Effector memory CD8-positive, alpha-beta T cell (primary cell): ENCODE measurements around the gene SMAD7.

Experiments
- ATAC-seq: fragments of 150-1000 bp; cut with Tn5 transposase; replicated peaks from 2 replicates; pipeline ENCODE4 v1.10.0; 2021; ENCODE audit warnings: mild to moderate bottlenecking, moderate library complexity
- DNase-seq, 3 experiments: peaks; one replicate each; pipeline ENCODE4 v3.0.0; 2021
- H3K27ac Mint-ChIP-seq, 2 donors: one replicate each; pipeline ENCODE4 v1.8.0; 2022; ENCODE audit warnings: mild to moderate bottlenecking in 2 of 2, mixed read lengths in 2 of 2, moderate library complexity in 2 of 2
- H3K27me3 Mint-ChIP-seq, 2 donors: one replicate each; pipeline ENCODE4 v1.8.0; 2022; ENCODE audit warnings: mixed read lengths in 2 of 2
- H3K36me3 Mint-ChIP-seq: one replicate; pipeline ENCODE4 v1.8.0; 2022; ENCODE audit warnings: mild to moderate bottlenecking, moderate library complexity, mixed read lengths; ENCODE audit not compliant: insufficient read depth
- H3K4me1 Mint-ChIP-seq, 2 donors: one replicate each; pipeline ENCODE4 v1.8.0; 2022; ENCODE audit warnings: low read depth in 2 of 2, mixed read lengths in 2 of 2
- H3K4me3 Mint-ChIP-seq, 2 donors: one replicate each; pipeline ENCODE4 v1.8.0; 2022; ENCODE audit warnings: mild to moderate bottlenecking in 2 of 2, mixed read lengths in 2 of 2, moderate library complexity in 2 of 2
- H3K9me3 Mint-ChIP-seq, 2 donors: one replicate each; pipeline ENCODE4 v1.8.0; 2022; ENCODE audit warnings: mixed read lengths in 2 of 2

The SMAD7 gene

GRCh38 chr18:48932822-48933510 lies 17.8 kb downstream of the SMAD7 start:
- Mint-ChIP-seq H3K9me3 (no peaks in the 10 kb centered on the region), H3K36me3 (peaks cover 96% of the 10 kb centered on the region), H3K4me1 (peaks cover 82 to 93% of the 10 kb centered on the region in 2 donors), H3K27ac (peak overlapping the region; percentile 91 to 92), H3K27me3 (no peaks in the 10 kb centered on the region), H3K4me3 (peak overlapping the region; percentile 80 to 83)
- no peak for DNase-seq
- no peak for ATAC-seq

- H3K27ac Mint-ChIP-seq, result peak overlapping the region; percentile 91 to 92
- no peak for ATAC-seq
- H3K4me1 Mint-ChIP-seq, result peaks cover 81 to 91% of the 10 kb centered on the region in 2 donors
- peak overlapping the region; percentile 80 to 83 for H3K4me3 Mint-ChIP-seq
- no peaks in the 10 kb centered on the region for H3K9me3 Mint-ChIP-seq
- no peak for DNase-seq
- peaks cover 96% of the 10 kb centered on the region for H3K36me3 Mint-ChIP-seq
- H3K27me3 Mint-ChIP-seq, result no peaks in the 10 kb centered on the region
Measured at GRCh38 chr18:48932462-48932818, 18.3 kb downstream of the SMAD7 start.

- Mint-ChIP-seq H3K36me3 (peaks cover 96% of the 10 kb centered on the region), H3K4me1 (peaks cover 84 to 93% of the 10 kb centered on the region in 2 donors), H3K9me3 (no peaks in the 10 kb centered on the region), H3K27me3 (no peaks in the 10 kb centered on the region), H3K4me3 (peak overlapping the region; percentile 80 to 83), H3K27ac (peak overlapping the region; percentile 91 to 92)
- ATAC-seq (no peak), DNase-seq (no peak)
Measured at GRCh38 chr18:48931680-48932461, 18.9 kb downstream of the SMAD7 start.

GRCh38 chr18:48930926-48931325 lies 19.8 kb downstream of the SMAD7 start:
- no peaks in the 10 kb centered on the region for H3K27me3 Mint-ChIP-seq
- H3K4me3 Mint-ChIP-seq, result peak overlapping the region; percentile 83
- peaks cover 97% of the 10 kb centered on the region for H3K36me3 Mint-ChIP-seq
- ATAC-seq (no peak), DNase-seq (no peak)
- H3K27ac Mint-ChIP-seq, result peak overlapping the region; percentile 97 to 98
- H3K4me1 Mint-ChIP-seq, result peaks cover 84 to 94% of the 10 kb centered on the region in 2 donors
- no peaks in the 10 kb centered on the region for H3K9me3 Mint-ChIP-seq

GRCh38 chr18:48929941-48930713 lies 20.6 kb downstream of the SMAD7 start:
- ATAC-seq, result no peak
- Mint-ChIP-seq H3K9me3 (no peaks in the 10 kb centered on the region), H3K4me3 (peak overlapping the region; percentile 81 to 83), H3K4me1 (peaks cover 83 to 92% of the 10 kb centered on the region in 2 donors), H3K36me3 (peaks cover 97% of the 10 kb centered on the region), H3K27me3 (no peaks in the 10 kb centered on the region), H3K27ac (peak overlapping the region; percentile 97 to 98)
- DNase-seq, result no peak

- Mint-ChIP-seq H3K9me3 (no peaks in the 10 kb centered on the region), H3K4me1 (peaks cover 88 to 93% of the 10 kb centered on the region in 2 donors), H3K4me3 (peak overlapping the region; percentile 81 to 83), H3K27ac (peak overlapping the region; percentile 97 to 98), H3K36me3 (peaks cover 99% of the 10 kb centered on the region), H3K27me3 (no peaks in the 10 kb centered on the region)
- ATAC-seq (no peak), DNase-seq (no peak)
Measured at GRCh38 chr18:48929212-48929612, 21.6 kb downstream of the SMAD7 start.

GRCh38 chr18:48928787-48929186 lies 22.0 kb downstream of the SMAD7 start:
- DNase-seq (peak; percentile 77 to 80 (median 77)), ATAC-seq (peak; percentile 90)
- H3K27me3 Mint-ChIP-seq, result no peaks in the 10 kb centered on the region
- peaks cover 88 to 93% of the 10 kb centered on the region in 2 donors for H3K4me1 Mint-ChIP-seq
- no peaks in the 10 kb centered on the region for H3K9me3 Mint-ChIP-seq
- peak overlapping the region; percentile 81 to 83 for H3K4me3 Mint-ChIP-seq
- H3K27ac Mint-ChIP-seq, result peak overlapping the region; percentile 97 to 98
- peaks cover 99% of the 10 kb centered on the region for H3K36me3 Mint-ChIP-seq

GRCh38 chr18:48927286-48928080 lies 23.3 kb downstream of the SMAD7 start:
- DNase-seq, result no peak
- H3K4me1 Mint-ChIP-seq, result peaks cover 89 to 94% of the 10 kb centered on the region in 2 donors
- peak overlapping the region; percentile 97 to 98 for H3K27ac Mint-ChIP-seq
- H3K9me3 Mint-ChIP-seq, result no peaks in the 10 kb centered on the region
- no peak for ATAC-seq
- H3K36me3 Mint-ChIP-seq, result peaks cover 99% of the 10 kb centered on the region
- H3K27me3 Mint-ChIP-seq, result no peaks in the 10 kb centered on the region
- peak overlapping the region; percentile 36 to 83 for H3K4me3 Mint-ChIP-seq

- H3K27me3 Mint-ChIP-seq, result no peaks in the 10 kb centered on the region
- peaks cover 83 to 86% of the 10 kb centered on the region in 2 donors for H3K4me1 Mint-ChIP-seq
- H3K9me3 Mint-ChIP-seq, result no peaks in the 10 kb centered on the region
- no peak for DNase-seq
- H3K27ac Mint-ChIP-seq, result peak overlapping the region; percentile 97 to 98
- peaks cover 99% of the 10 kb centered on the region for H3K36me3 Mint-ChIP-seq
- peak overlapping the region in 1 of 2 donors; percentile 83 for H3K4me3 Mint-ChIP-seq
- ATAC-seq, result no peak
Measured at GRCh38 chr18:48926420-48926857, 24.3 kb downstream of the SMAD7 start.

- peak overlapping the region; percentile 93 to 97 for H3K27ac Mint-ChIP-seq
- peaks cover 82 to 84% of the 10 kb centered on the region in 2 donors for H3K4me1 Mint-ChIP-seq
- H3K4me3 Mint-ChIP-seq, result peak overlapping the region; percentile 83 to 87
- DNase-seq (no peak), ATAC-seq (no peak)
- H3K36me3 Mint-ChIP-seq, result peaks cover 99% of the 10 kb centered on the region
- no peaks in the 10 kb centered on the region for H3K27me3 Mint-ChIP-seq
- H3K9me3 Mint-ChIP-seq, result no peaks in the 10 kb centered on the region
Measured at GRCh38 chr18:48925491-48925780, 25.3 kb downstream of the SMAD7 start.

GRCh38 chr18:48924630-48925490 lies 25.9 kb downstream of the SMAD7 start:
- H3K4me3 Mint-ChIP-seq, result peak overlapping the region; percentile 83 to 87
- H3K4me1 Mint-ChIP-seq, result peaks cover 81 to 83% of the 10 kb centered on the region in 2 donors
- ATAC-seq, result no peak
- peaks cover 99% of the 10 kb centered on the region for H3K36me3 Mint-ChIP-seq
- DNase-seq, result no peak
- peak overlapping the region; percentile 93 to 97 for H3K27ac Mint-ChIP-seq
- no peaks in the 10 kb centered on the region for H3K9me3 Mint-ChIP-seq
- no peaks in the 10 kb centered on the region for H3K27me3 Mint-ChIP-seq
